ENCODE data around the gene PKDREJ.

DNA sequence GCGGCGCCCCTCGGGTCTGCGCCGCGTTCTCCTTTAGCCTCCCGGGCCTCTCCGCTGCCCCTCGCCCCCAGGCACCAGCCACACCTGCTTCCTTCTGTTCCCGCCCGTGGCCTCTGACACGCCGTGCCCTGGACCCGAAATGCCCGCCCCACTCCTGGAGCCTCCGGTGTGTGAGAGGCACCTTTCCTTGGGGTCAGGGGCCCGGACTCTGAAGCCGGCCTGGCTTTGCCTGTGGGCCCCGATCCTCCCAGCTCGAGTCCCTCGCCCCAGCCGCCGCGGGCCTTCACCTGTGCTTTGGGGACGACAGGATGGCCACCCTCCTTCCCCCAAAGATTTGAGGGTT lies 12.4 kb downstream of the PKDREJ start:
- no peak for TF ChIP-seq POLR2A (IDR thresholded peaks at IDR 0.05)
- TF ChIP-seq, protein P1, sequence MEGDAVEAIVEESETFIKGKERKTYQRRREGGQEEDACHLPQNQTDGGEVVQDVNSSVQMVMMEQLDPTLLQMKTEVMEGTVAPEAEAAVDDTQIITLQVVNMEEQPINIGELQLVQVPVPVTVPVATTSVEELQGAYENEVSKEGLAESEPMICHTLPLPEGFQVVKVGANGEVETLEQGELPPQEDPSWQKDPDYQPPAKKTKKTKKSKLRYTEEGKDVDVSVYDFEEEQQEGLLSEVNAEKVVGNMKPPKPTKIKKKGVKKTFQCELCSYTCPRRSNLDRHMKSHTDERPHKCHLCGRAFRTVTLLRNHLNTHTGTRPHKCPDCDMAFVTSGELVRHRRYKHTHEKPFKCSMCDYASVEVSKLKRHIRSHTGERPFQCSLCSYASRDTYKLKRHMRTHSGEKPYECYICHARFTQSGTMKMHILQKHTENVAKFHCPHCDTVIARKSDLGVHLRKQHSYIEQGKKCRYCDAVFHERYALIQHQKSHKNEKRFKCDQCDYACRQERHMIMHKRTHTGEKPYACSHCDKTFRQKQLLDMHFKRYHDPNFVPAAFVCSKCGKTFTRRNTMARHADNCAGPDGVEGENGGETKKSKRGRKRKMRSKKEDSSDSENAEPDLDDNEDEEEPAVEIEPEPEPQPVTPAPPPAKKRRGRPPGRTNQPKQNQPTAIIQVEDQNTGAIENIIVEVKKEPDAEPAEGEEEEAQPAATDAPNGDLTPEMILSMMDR (IDR thresholded peaks at IDR 0.05): no peak

Measured in vagina (tissue), 2 donors.